GM18517 (cell line): ENCODE measurements around the gene PRKAG2.

ENCODE experiments used
- ATAC-seq: cut with Tn5 transposase; IDR thresholded peaks from one replicate; pipeline ENCODE4 v1.9.1; 2021; ENCODE audit warnings: mild to moderate bottlenecking, moderate library complexity; ENCODE audit not compliant: unreplicated experiment

PRKAG2 gene

GRCh38 chr7:151866761-151867655 lies 9.9 kb downstream of the PRKAG2 start:
- ATAC-seq = no peak

GRCh38 chr7:151866028-151866427 lies 10.9 kb downstream of the PRKAG2 start:
- ATAC-seq = no peak

GRCh38 chr7:151865070-151865670 lies 11.7 kb downstream of the PRKAG2 start:
- no peak for ATAC-seq

- ATAC-seq = no peak
Measured at GRCh38 chr7:151864561-151864960, 12.4 kb downstream of the PRKAG2 start.

GRCh38 chr7:151864081-151864480 lies 12.8 kb downstream of the PRKAG2 start:
- no peak for ATAC-seq

- ATAC-seq = no peak
Measured at GRCh38 chr7:151863386-151864079, 13.4 kb downstream of the PRKAG2 start.

- no peak for ATAC-seq
Measured at GRCh38 chr7:151862606-151863381, 14.1 kb downstream of the PRKAG2 start.

- no peak for ATAC-seq
Measured at GRCh38 chr7:151861881-151862280, 15.0 kb downstream of the PRKAG2 start.

- ATAC-seq = no peak
Measured at GRCh38 chr7:151860771-151861170, 16.1 kb downstream of the PRKAG2 start.

GRCh38 chr7:151859948-151860685 lies 16.8 kb downstream of the PRKAG2 start:
- ATAC-seq = no peak

- no peak for ATAC-seq
Measured at GRCh38 chr7:151859111-151859947, 17.6 kb downstream of the PRKAG2 start.

GRCh38 chr7:151858456-151858855 lies 18.5 kb downstream of the PRKAG2 start:
- ATAC-seq = no peak

GRCh38 chr7:151857866-151858450 lies 19.0 kb downstream of the PRKAG2 start:
- no peak for ATAC-seq

- ATAC-seq = no peak
Measured at GRCh38 chr7:151857412-151857811, 19.5 kb downstream of the PRKAG2 start.

- no peak for ATAC-seq
Measured at GRCh38 chr7:151856516-151856915, 20.4 kb downstream of the PRKAG2 start.

GRCh38 chr7:151856098-151856497 lies 20.8 kb downstream of the PRKAG2 start:
- no peak for ATAC-seq

GRCh38 chr7:151854720-151855071 lies 22.2 kb downstream of the PRKAG2 start:
- ATAC-seq = no peak

GRCh38 chr7:151853896-151854719 lies 22.8 kb downstream of the PRKAG2 start:
- ATAC-seq = no peak
